ENCODE data around the gene NAT14. TPM values are rescaled to one million over a fixed set of nuclear protein-coding genes. Genes with fewer than 3 reads are reported as not detected.

The NAT14 gene
- total RNA-seq, 4 donors from 2014 or later: 0.40 to 2.5 (median 1.1) TPM

DNA sequence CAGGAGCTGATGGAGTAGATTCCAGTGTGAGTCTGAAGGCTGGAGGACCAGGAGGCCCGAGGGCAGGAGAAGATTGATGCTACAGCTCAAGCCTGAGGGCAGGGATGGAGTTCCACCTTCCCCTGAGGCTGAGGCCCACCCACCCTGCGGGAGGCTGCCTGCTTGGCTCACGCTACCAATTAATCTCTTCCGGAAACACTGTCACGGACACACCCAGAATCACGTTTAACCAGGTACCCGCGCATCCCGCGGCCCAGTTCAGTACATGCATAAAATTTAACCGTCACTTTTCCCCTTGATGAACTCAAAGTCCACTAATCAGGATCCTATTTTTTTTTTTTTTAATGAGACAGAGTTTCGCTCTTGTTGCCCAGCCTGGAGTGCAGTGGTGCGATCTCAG lies 13.7 kb upstream of the NAT14 start:
- no peak overlapping the region for H3K27ac ChIP-seq
- peaks cover 0 to 3% (median 0%) of the 10 kb centered on the region in 3 donors for H3K27me3 ChIP-seq
- TF ChIP-seq CTCF (IDR thresholded peaks at IDR 0.05 in 4 of 5, conservative IDR thresholded peaks at IDR 0.05 in 1 of 5) (no peak), POLR2A (IDR thresholded peaks at IDR 0.05) (no peak)
- ATAC-seq (no peak), DNase-seq (no peak)
- H3K4me1 ChIP-seq: peaks cover 3 to 9% of the 10 kb centered on the region in 2 donors
- intact Hi-C loops (cut with DNase I; ENCODE audit: low total_unique reads): no loop called here
- in situ Hi-C loops (cut with MboI; ENCODE audit: low sequenced_read_pairs in 4 of 4): no loop called here
- no peak overlapping the region for H3K4me3 ChIP-seq
- no peaks in the 10 kb centered on the region for H3K9me3 ChIP-seq
- H3K36me3 ChIP-seq: no peaks in the 10 kb centered on the region

DNA sequence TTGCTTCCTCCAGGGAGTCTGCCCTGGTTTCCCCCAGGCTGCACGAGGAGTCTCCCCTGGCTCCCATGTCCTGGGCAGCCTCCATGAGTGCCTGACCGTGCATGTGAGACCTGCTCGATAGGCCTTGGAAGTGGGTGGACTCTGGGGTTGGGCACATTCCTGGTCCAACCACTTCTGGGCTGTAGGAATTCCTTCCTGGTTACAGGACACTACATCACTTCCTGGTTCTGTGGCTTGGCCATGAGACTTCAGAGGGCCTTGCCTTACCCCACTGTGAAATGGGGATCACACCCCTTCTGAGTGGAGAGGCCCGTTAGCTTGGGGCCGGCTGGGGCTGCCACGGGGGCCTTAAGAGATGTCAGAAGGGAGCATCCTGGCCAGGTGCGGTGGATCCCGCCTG lies 12.5 kb upstream of the NAT14 start:
- no peak for ATAC-seq
- no peaks in the 10 kb centered on the region for H3K36me3 ChIP-seq
- H3K9me3 ChIP-seq: no peaks in the 10 kb centered on the region
- H3K4me3 ChIP-seq: no peak overlapping the region
- in situ Hi-C loops (cut with MboI; ENCODE audit: low sequenced_read_pairs in 4 of 4) (no loop called here), intact Hi-C loops (cut with DNase I; ENCODE audit: low total_unique reads) (no loop called here)
- H3K4me1 ChIP-seq: peaks cover 7 to 15% of the 10 kb centered on the region in 2 donors
- H3K27ac ChIP-seq: no peak overlapping the region
- no peak for TF ChIP-seq POLR2A (IDR thresholded peaks at IDR 0.05)
- TF ChIP-seq CTCF (IDR thresholded peaks at IDR 0.05 in 4 of 5, conservative IDR thresholded peaks at IDR 0.05 in 1 of 5): no peak
- DNase-seq: no peak
- peaks cover 0 to 3% (median 0%) of the 10 kb centered on the region in 3 donors for H3K27me3 ChIP-seq

GRCh38 chr19:55473225-55474012 lies 11.6 kb upstream of the NAT14 start:
- in situ Hi-C loops (cut with MboI; ENCODE audit: low sequenced_read_pairs in 4 of 4) (no loop called here), intact Hi-C loops (cut with DNase I; ENCODE audit: low total_unique reads) (no loop called here)
- Histone ChIP-seq H3K9me3 (no peaks in the 10 kb centered on the region), H3K36me3 (no peaks in the 10 kb centered on the region), H3K27me3 (peaks cover 0 to 3% (median 0%) of the 10 kb centered on the region in 3 donors), H3K27ac (peak overlapping the region in 1 of 4 donors; percentile 27), H3K4me3 (no peak overlapping the region), H3K4me1 (peaks cover 16 to 25% of the 10 kb centered on the region in 2 donors)
- no peak for DNase-seq
- TF ChIP-seq CTCF (IDR thresholded peaks at IDR 0.05 in 4 of 5, conservative IDR thresholded peaks at IDR 0.05 in 1 of 5): no peak
- TF ChIP-seq POLR2A (IDR thresholded peaks at IDR 0.05): no peak
- no peak for ATAC-seq

DNA sequence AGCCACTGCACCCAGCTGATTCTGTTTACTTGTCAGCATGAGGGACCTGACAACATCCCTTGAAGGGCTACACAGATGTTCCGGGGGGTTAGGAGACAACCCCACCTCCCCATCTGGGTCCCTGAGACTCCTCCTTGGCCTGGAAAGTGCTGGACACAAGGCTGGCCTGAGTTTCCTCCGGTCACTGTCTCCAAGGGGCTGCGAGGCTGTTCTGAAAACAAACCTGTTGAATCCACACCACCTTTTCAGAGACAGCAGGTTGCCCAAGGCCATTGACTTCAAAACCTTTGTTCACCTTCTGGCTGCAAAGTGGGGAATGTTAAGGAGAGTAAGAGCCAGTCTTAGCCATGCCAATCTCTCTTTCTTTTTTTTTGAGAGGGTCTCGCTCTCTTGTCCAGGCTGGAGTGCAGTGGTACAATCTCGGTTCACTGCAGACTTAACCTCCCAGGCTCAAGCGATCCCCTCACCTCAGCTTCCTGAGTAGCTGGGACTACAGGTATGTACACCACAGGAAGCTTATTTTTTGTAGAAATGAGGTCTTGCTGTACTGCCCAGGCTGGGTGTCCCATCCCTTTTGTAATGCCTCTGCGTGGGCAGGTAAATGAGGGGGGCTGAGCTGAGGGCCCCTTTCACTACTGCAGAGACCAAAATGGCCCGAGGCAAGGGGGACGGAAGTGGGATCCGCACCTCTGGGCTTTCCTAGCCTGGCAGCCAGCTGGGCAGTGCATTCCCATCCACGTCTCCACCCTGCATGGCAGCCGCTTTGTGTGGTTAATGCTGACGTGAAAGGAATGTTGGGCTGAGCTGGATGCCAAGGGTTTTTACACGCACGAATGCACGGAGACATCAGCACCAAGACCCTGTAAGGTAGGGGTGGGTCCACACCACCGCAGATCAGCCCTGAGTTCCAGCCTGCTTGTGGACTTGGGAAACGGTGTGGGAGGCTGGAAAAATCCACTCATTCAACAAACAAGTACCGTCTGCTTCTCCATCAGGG lies 10.4 kb upstream of the NAT14 start:
- no peak overlapping the region for H3K4me3 ChIP-seq
- peak overlapping the region in 1 of 4 donors; percentile 92 for H3K27ac ChIP-seq
- no peaks in the 10 kb centered on the region for H3K9me3 ChIP-seq
- TF ChIP-seq CTCF (IDR thresholded peaks at IDR 0.05 in 4 of 5, conservative IDR thresholded peaks at IDR 0.05 in 1 of 5): no peak
- no peak for TF ChIP-seq POLR2A (IDR thresholded peaks at IDR 0.05)
- intact Hi-C loops (cut with DNase I; ENCODE audit: low total_unique reads) (loop anchor here (5.0 kb wide), 1 partner anchor 87 kb away; the partner anchor contains the start of gene RPL28), in situ Hi-C loops (cut with MboI; ENCODE audit: low sequenced_read_pairs in 4 of 4) (no loop called here)
- no peaks in the 10 kb centered on the region for H3K36me3 ChIP-seq
- DNase-seq: no peak
- H3K4me1 ChIP-seq: peaks cover 16 to 25% of the 10 kb centered on the region in 2 donors
- peaks cover 0 to 3% (median 0%) of the 10 kb centered on the region in 3 donors for H3K27me3 ChIP-seq
- ATAC-seq: no peak
